GM12878 (cell line): Measurements from ENCODE around the gene OR10H1. TPM values are rescaled to one million over a fixed set of nuclear protein-coding genes. Genes with fewer than 3 reads are reported as not detected.

Source experiments
- ATAC-seq: fragments of 200-7000 bp; cut with Tn5 transposase; 3 replicates; pipeline ENCODE4 v1.9.1; 2020; ENCODE audit warnings: mild to moderate bottlenecking, moderate library complexity
- BruUV-seq: library from RNA; stranded (reverse); fragments of 400-500 nt; replicated peaks from 2 replicates; lab custom pipeline; 2021; lab: Mats Ljungman, UMichigan
- CTCF ChIA-PET: fragments of 300-600 bp; sonication (Branson Sonifier 250); formaldehyde crosslinking; extraction: SDS; loops from one replicate; lab custom pipeline; 2021; ENCODE audit warnings: inconsistent platforms; lab: Yijun Ruan, JAX
- POLR2A ChIA-PET: fragments of 350-600 bp; formaldehyde crosslinking; extraction: SDS; loops from one replicate; lab custom pipeline; 2021; ENCODE audit warnings: inconsistent platforms; lab: Charles Lee
- RAD21 ChIA-PET: fragments of 300-600 bp; sonication (Branson Sonifier 250); formaldehyde crosslinking; loops from one replicate; lab custom pipeline; 2023; ENCODE audit warnings: antibody characterized with exemption; ENCODE audit not compliant: unreplicated experiment; lab: Charles Lee
- SMC1A ChIA-PET: fragments of 300-600 bp; sonication (Branson Sonifier 250); formaldehyde crosslinking; loops from one replicate; lab custom pipeline; 2023; ENCODE audit not compliant: unreplicated experiment, uncharacterized antibody; lab: Charles Lee
- DNase-seq: peaks from one replicate; pipeline ENCODE4 v3.0.0-alpha.2; 2011; ENCODE audit warnings: low read depth, low spot score
- FAIRE-seq: peaks from 3 replicates; lab custom pipeline; 2011; peaks lifted over from hg19 to GRCh38; lab: Jason Lieb, UNC
- H2AFZ ChIP-seq: 2 replicates; pipeline ENCODE4 v1.6.0; 2011; ENCODE audit warnings: low read depth, low read length, control low read depth; ENCODE audit not compliant: control insufficient read depth
- H3K27ac ChIP-seq: 2 replicates; pipeline ENCODE4 v1.5.1; 2011; ENCODE audit warnings: control low read depth; ENCODE audit not compliant: control insufficient read depth, insufficient read depth
- H3K27me3 ChIP-seq, 2 experiments: replicated peaks in 1 of 2; 2 replicates each; pipeline versions ENCODE4 v1.6.0 to v1.6.1; 2011; ENCODE audit warnings: low read length in 1 of 2; ENCODE audit not compliant: control insufficient read depth in 2 of 2, insufficient read depth in 2 of 2
- H3K36me3 ChIP-seq, 2 experiments: 2 replicates each; pipeline ENCODE4 v1.5.1; 2011; ENCODE audit warnings: low read length in 1 of 2; ENCODE audit not compliant: control insufficient read depth in 2 of 2, insufficient read depth in 2 of 2
- H3K4me1 ChIP-seq: 2 replicates; pipeline ENCODE4 v1.6.1; 2011; ENCODE audit warnings: mild to moderate bottlenecking, low read length, moderate library complexity, mixed read lengths; ENCODE audit not compliant: control insufficient read depth, insufficient read depth
- H3K4me2 ChIP-seq: 2 replicates; pipeline ENCODE4 v1.6.0; 2011; ENCODE audit warnings: control low read depth; ENCODE audit not compliant: control insufficient read depth, insufficient read depth
- H3K4me3 ChIP-seq: fragments of 200-600 bp; sonication (generic); 2 replicates; pipeline ENCODE4 v1.5.1; 2016
- H3K79me2 ChIP-seq: 2 replicates; pipeline ENCODE4 v1.6.0; 2011; ENCODE audit warnings: low read length; ENCODE audit not compliant: control insufficient read depth, insufficient read depth
- H3K9ac ChIP-seq: 2 replicates; pipeline ENCODE4 v1.8.0; 2011; ENCODE audit warnings: low read length, control low read depth, mixed read lengths; ENCODE audit not compliant: control insufficient read depth, insufficient read depth
- H3K9me3 ChIP-seq: replicated peaks from 3 replicates; pipeline ENCODE4 v1.5.1; 2011; ENCODE audit warnings: mild to moderate bottlenecking, low read length; ENCODE audit not compliant: control insufficient read depth, insufficient read depth
- H4K20me1 ChIP-seq: 2 replicates; pipeline ENCODE4 v1.6.0; 2011; ENCODE audit not compliant: control insufficient read depth, insufficient read depth
- BCL11A ChIP-seq: IDR thresholded peaks from 2 replicates; pipeline ENCODE4 v1.6.1; 2011; ENCODE audit warnings: low read depth, low read length
- HCFC1 ChIP-seq: fragments of 150-350 bp; IDR thresholded peaks from 2 replicates; pipeline ENCODE4 v1.6.1; 2014; ENCODE audit warnings: low read length
- JUND ChIP-seq: IDR thresholded peaks from 2 replicates; pipeline ENCODE4 v1.6.1; 2012; ENCODE audit warnings: low read depth, mild to moderate bottlenecking, low read length, improper control_type of control experiment, moderate library complexity
- MEF2B ChIP-seq: fragments of 450-650 bp; IDR thresholded peaks from 2 replicates; pipeline ENCODE4 v1.6.1; 2018; ENCODE audit warnings: mild to moderate bottlenecking, moderate library complexity; ENCODE audit not compliant: partially characterized antibody, poor library complexity, severe bottlenecking
- MYC ChIP-seq: IDR thresholded peaks from 2 replicates; pipeline ENCODE4 v1.6.1; 2011; ENCODE audit warnings: mild to moderate bottlenecking, low read length, moderate library complexity, inconsistent platforms; ENCODE audit not compliant: insufficient read depth, insufficient replicate concordance, insufficient read length, severe bottlenecking
- NFXL1 ChIP-seq: fragments of 450-650 bp; IDR thresholded peaks from 2 replicates; pipeline ENCODE4 v1.6.1; 2017; ENCODE audit warnings: antibody characterized with exemption, mild to moderate bottlenecking, borderline replicate concordance
- POU2F2 ChIP-seq: IDR thresholded peaks from 3 replicates; pipeline ENCODE4 v1.6.1; 2011; ENCODE audit warnings: low read depth, mild to moderate bottlenecking, low read length, borderline replicate concordance
- WGBS: methylation state at CpG from one replicate; pipeline ENCODE4 v1.1.6; 2016; ENCODE audit warnings: low lambda C conversion rate; ENCODE audit not compliant: insufficient replicate concordance, insufficient coverage; ENCODE audit errors: missing lambda C conversion rate; 5-methylcytosine and 5-hydroxymethylcytosine counted together
- in situ Hi-C: fragments of 300-500 bp; cut with MboI; formaldehyde crosslinking; loops from 9 replicates; pipeline ENCODE4 v1.14.3; 2018; ENCODE audit warnings: mixed read lengths
- intact Hi-C: fragments of 100-400 bp; cut with micrococcal nuclease; formaldehyde crosslinking; loops from one replicate; pipeline ENCODE4 v1.14.2; 2022; ENCODE audit not compliant: unreplicated experiment
- polyA plus RNA-seq, 11 experiments: library from polyadenylated mRNA; depleted of rRNA in 4 of 11; unstranded in 6 of 11; stranded (reverse) in 5 of 11; fragments of >200 nt; fragmentation: Nextera tagmentation in 4 of 11; fragmentation: Illumina TruSeq in 1 of 11; extraction: Ambion mirVana in 4 of 11; extraction: Trizol in 1 of 11; gene quantifications; 1 replicate in 1 of 11; 2 replicates in 10 of 11; pipeline versions ENCODE4 v1.2.1 to v1.2.3, GENCODE V29; 2011 to 2016; ENCODE audit warnings: inconsistent platforms in 2 of 11, missing spikeins in 2 of 11, low read depth in 1 of 11
- total RNA-seq, 4 experiments: library from RNA; depleted of rRNA in 3 of 4; stranded (reverse); fragments of >200 nt in 3 of 4; fragmentation: Illumina TruSeq in 1 of 4; extraction: Trizol in 1 of 4; gene quantifications; 2 replicates each; pipeline versions ENCODE4 v1.2.1 to v1.2.3, GENCODE V29; 2013 to 2021
- TF ChIP-seq, protein P1 (sequence below): fragments of 450-650 bp; IDR thresholded peaks from 2 replicates; pipeline ENCODE4 v1.6.1; 2016; ENCODE audit warnings: mild to moderate bottlenecking, moderate library complexity, borderline replicate concordance
- TF ChIP-seq, protein P2 (sequence below): fragments of 450-650 bp; IDR thresholded peaks from 2 replicates; pipeline ENCODE4 v1.6.1; 2018; ENCODE audit warnings: mild to moderate bottlenecking, low read depth, moderate library complexity; ENCODE audit not compliant: partially characterized antibody
- TF ChIP-seq, protein P3 (sequence below): fragments of 450-650 bp; IDR thresholded peaks from 2 replicates; pipeline ENCODE4 v1.6.1; 2017; ENCODE audit warnings: borderline replicate concordance

Gene OR10H1
- total and polyA plus RNA-seq, 10 of the 15 experiments (the other 5 are each of a cell fraction or from before 2014, with no cell fraction given), result not detected

DNA sequence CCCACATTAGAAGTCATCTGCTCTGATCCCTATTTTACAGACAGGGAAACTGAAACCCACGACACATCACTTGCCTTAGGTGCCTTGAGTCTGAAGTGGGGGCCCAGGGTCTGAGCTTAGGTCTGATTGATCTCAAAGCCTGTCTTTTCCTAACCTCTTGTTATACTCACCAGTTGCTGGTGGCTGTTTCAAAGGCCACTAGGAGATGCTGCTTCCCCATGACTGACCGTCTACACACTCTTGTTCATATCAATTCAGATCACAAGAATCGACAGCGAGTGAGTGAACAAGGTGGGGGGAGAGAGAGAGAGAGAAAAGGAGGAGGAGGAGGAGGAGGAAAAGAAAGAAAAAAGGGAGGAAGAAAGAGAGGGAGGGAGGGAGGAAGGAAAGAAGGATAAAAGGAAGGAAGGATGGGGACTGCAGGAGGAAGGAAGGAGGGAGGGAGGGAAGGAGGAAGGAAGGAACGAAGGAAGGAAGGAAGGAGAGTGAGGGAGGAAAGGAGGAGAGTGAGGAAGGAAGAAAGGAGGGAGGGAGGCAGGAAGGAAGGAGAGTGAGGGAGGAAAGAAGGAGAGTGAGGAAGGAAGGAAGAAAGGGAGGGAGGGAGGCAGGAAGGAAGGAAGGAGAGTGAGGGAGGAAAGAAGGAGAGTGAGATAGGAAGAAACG is 3.3 kb downstream of the OR10H1 start (continued):
- TF ChIP-seq, protein P1, sequence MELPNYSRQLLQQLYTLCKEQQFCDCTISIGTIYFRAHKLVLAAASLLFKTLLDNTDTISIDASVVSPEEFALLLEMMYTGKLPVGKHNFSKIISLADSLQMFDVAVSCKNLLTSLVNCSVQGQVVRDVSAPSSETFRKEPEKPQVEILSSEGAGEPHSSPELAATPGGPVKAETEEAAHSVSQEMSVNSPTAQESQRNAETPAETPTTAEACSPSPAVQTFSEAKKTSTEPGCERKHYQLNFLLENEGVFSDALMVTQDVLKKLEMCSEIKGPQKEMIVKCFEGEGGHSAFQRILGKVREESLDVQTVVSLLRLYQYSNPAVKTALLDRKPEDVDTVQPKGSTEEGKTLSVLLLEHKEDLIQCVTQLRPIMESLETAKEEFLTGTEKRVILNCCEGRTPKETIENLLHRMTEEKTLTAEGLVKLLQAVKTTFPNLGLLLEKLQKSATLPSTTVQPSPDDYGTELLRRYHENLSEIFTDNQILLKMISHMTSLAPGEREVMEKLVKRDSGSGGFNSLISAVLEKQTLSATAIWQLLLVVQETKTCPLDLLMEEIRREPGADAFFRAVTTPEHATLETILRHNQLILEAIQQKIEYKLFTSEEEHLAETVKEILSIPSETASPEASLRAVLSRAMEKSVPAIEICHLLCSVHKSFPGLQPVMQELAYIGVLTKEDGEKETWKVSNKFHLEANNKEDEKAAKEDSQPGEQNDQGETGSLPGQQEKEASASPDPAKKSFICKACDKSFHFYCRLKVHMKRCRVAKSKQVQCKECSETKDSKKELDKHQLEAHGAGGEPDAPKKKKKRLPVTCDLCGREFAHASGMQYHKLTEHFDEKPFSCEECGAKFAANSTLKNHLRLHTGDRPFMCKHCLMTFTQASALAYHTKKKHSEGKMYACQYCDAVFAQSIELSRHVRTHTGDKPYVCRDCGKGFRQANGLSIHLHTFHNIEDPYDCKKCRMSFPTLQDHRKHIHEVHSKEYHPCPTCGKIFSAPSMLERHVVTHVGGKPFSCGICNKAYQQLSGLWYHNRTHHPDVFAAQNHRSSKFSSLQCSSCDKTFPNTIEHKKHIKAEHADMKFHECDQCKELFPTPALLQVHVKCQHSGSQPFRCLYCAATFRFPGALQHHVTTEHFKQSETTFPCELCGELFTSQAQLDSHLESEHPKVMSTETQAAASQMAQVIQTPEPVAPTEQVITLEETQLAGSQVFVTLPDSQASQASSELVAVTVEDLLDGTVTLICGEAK, result no peak

DNA sequence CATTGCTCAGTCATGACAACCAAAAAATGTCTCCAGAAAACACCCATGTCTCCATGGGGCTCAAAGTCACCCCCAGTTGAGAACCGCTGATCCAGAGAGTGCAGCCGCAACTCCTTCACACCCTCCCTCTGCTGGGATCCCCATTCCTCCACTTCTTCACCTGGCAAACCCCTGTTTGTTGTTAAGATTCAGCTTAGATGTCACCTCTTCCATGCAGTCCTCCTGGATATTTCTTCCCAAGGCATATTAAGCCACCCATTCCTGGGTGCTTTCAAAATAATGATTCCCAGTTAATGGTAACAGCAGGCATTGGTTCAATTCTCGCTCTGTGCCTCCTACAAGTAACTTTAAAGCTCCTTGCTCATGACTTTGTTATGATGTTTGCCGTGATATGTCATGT is 4.0 kb downstream of the OR10H1 start:
- SMC1A ChIA-PET, result interaction anchor here (0.6 kb wide), 1 partner anchor 903 kb away, joined by 3 read pairs; no protein-coding TSS in a partner anchor
- intact Hi-C loops (no loop called here), in situ Hi-C loops (no loop called here)
- DNase-seq (no peak), ATAC-seq (no peak), FAIRE-seq (no peak)
- RAD21 ChIA-PET, result no interaction called here
- Histone ChIP-seq H3K9ac (no peak overlapping the region), H4K20me1 (no peaks in the 10 kb centered on the region), H3K9me3 (no peaks in the 10 kb centered on the region), H3K4me1 (no peaks in the 10 kb centered on the region), H3K27me3 (no peaks in the 10 kb centered on the region; a peak in 1 of 4 replicates), H3K27ac (no peak overlapping the region), H3K79me2 (no peaks in the 10 kb centered on the region), H3K36me3 (no peaks in the 10 kb centered on the region), H2AFZ (no peak overlapping the region), H3K4me3 (no peak overlapping the region), H3K4me2 (no peak overlapping the region)
- POLR2A ChIA-PET, result interaction anchor here (0.6 kb wide), 1 partner anchor 1349 kb away, joined by 5 read pairs; no protein-coding TSS in a partner anchor
- no TSS peak for BruUV-seq
- WGBS, result 51% methylated on average over 4 of the region's 4 CpGs
- CTCF ChIA-PET, result interaction anchor here (0.6 to 0.7 kb wide), 2 partner anchors 14 to 230 kb away, joined by 3 read pairs; no protein-coding TSS in a partner anchor
- TF ChIP-seq, protein P2, sequence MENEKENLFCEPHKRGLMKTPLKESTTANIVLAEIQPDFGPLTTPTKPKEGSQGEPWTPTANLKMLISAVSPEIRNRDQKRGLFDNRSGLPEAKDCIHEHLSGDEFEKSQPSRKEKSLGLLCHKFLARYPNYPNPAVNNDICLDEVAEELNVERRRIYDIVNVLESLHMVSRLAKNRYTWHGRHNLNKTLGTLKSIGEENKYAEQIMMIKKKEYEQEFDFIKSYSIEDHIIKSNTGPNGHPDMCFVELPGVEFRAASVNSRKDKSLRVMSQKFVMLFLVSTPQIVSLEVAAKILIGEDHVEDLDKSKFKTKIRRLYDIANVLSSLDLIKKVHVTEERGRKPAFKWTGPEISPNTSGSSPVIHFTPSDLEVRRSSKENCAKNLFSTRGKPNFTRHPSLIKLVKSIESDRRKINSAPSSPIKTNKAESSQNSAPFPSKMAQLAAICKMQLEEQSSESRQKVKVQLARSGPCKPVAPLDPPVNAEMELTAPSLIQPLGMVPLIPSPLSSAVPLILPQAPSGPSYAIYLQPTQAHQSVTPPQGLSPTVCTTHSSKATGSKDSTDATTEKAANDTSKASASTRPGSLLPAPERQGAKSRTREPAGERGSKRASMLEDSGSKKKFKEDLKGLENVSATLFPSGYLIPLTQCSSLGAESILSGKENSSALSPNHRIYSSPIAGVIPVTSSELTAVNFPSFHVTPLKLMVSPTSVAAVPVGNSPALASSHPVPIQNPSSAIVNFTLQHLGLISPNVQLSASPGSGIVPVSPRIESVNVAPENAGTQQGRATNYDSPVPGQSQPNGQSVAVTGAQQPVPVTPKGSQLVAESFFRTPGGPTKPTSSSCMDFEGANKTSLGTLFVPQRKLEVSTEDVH, result no peak
- TF ChIP-seq POU2F2 (no peak), MEF2B (no peak), JUND (no peak), HCFC1 (no peak), BCL11A (no peak), NFXL1 (no peak), MYC (no peak)
- TF ChIP-seq, protein P3, sequence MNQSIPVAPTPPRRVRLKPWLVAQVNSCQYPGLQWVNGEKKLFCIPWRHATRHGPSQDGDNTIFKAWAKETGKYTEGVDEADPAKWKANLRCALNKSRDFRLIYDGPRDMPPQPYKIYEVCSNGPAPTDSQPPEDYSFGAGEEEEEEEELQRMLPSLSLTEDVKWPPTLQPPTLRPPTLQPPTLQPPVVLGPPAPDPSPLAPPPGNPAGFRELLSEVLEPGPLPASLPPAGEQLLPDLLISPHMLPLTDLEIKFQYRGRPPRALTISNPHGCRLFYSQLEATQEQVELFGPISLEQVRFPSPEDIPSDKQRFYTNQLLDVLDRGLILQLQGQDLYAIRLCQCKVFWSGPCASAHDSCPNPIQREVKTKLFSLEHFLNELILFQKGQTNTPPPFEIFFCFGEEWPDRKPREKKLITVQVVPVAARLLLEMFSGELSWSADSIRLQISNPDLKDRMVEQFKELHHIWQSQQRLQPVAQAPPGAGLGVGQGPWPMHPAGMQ, result no peak
